HG02588 (cell line): Measurements from ENCODE around the gene PNKP.

ENCODE experiments used
- ATAC-seq: cut with Tn5 transposase; IDR thresholded peaks from one replicate; pipeline ENCODE4 v1.9.1; 2021; ENCODE audit warnings: mild to moderate bottlenecking, moderate library complexity; ENCODE audit not compliant: unreplicated experiment

Gene PNKP

DNA sequence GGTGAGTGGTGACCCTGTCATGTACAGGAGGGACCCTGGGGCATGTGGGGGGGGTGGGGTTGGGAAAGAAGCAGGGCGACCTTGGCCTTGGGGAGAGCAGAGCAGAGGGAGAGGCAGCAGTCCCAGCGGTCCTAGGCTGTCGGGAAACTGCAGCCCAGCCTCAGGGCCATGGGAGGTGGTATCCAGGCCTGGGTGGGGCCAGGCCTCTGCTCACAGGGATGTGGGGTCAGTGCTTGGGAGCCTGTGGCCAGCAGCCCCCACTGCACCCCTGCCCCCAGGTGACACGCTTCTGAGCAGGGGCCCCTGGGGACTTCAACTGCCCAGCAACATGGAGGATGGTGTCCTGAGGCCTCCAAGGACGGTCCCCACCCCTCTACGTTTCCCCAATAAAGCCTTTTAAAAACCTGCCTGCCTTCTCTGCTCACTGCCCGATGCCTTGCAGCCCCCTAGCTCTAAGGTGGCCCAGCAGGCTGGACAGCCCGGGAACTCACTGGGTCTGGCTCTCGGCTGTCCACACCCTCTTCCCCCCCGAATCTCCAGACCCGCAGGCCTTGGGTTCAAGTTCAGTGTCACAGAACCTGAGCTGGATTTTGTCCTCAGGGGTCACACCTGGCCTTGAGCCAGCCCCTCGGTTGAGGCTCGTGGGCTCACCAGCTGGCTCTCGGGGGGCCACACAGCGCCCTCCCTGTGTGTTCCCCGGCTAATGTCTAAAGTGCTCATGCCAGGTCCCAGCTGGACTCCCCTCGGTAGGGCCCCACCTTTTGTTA is 6.9 kb downstream of the PNKP start:
- ATAC-seq = no peak

DNA sequence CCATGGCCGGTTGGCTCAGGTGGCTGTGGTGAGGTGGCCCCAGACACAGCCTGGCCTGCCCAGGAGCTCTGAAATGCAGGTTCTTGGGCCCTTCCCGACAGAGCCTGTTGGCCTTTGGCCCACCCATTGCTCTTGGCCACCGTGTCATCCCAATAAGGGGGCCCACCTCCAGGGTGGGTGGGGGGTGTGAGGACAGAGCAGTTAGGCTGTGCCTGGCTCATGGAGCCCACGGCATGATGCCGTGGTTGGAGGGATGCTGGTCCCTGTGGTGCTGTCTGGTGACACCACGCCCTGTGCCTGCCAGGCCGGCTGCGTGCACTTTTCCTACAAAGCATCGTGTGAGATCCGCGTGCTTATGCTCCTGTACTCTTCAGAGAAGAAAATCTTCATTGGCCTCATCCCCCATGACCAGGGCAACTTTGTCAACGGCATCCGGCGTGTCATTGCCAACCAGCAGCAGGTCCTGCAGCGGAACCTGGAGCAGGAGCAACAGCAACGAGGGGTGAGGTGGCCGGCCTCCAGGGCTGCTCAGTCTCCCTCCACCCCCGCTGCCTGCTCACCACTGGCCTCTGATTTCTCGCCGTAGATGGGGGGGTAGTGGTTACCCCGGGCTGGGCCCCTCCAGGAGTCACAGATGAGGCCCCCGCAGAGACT is 7.6 kb downstream of the PNKP start:
- no peak for ATAC-seq

DNA sequence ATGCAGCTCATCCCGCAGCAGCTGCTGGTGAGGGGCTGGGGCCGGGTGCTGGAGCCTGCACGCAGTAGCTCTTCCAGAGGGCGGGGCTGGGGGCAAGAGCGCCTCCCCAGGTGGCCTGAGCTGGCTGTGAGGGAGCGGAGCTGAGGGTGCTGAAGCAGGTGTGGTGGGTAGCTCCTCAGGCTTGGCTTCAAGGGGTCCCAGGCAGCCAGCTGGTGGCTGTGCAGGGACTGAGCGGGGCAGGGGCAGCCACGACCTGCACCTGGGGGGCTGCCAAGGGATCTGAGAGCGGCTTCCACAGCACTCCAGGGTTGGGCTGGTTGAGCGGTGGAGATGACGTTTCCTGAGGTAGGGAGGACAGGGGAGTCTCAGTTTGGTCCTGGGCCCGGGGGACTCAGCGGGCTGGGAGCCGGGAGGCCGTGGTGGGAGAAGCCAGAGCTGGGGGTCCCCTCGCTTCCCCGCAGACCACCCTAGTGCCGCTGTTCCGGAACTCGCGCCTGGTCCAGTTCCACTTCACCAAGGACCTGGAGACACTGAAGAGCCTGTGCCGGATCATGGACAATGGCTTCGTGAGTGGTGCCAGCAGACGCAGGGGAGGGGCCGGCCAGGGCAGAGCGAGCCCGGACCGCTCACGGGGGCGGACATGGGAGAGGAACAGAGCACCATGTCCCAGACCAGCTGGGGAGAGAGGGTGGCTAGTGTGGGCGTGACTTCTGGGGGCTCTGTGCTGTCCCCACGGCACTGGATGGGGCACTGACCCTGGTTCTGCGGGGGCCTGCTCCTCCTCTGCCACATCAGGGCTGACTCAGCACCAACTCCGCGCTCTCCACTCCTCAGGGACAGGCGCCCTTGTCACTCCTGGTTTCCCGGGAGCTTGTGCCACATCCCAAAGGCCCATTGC is 9.0 kb downstream of the PNKP start:
- no peak for ATAC-seq

DNA sequence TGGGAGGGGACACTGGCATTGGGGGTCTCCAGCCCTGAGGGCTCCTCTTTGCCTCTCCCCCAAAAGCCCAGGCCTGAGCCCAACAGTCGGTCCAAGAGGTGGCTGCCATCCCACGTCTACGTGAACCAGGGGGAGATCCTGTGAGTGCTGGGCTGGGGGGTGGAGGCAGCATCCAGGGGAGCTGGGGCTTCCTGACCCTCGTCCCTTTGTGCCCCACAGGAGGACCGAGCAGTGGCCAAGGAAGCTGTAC is 9.6 kb downstream of the PNKP start:
- ATAC-seq = no peak

DNA sequence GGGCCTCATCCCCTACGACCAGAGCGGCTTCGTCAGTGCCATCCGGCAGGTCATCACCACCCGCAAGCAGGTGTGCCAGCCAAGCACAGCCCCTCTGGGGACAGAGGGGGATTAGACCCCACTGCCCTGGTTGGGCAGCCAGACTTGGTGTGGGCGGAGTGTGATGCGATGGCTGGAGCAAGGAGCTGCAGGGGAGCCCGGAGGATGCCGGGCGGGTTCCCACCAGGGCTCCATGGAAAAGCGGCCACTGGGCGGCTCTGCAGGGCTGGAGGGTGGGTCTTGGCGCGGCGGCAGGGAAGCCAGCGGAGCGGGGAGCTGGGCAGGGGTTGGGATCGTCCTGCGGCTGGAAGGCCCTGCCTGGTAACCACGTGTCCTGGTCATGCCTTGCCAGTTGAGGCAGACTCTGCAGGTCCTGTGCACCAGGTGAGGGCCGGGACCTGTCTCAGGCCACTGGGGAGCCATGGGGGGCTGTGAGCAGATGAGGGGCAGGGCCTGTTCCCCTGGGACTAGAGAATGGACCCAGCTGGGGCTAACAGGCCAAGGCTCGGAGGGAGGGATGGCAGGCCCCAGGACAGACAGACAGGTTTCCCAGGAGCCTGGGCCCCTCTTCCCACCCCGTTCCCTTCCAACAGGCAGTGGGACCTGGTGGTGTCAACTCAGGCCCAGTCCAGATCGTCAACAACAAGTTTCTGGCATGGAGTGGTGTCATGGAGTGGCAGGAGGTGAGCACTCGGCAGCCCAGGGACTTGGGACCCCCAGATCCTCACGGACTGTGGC is 10.1 kb downstream of the PNKP start:
- ATAC-seq = no peak

DNA sequence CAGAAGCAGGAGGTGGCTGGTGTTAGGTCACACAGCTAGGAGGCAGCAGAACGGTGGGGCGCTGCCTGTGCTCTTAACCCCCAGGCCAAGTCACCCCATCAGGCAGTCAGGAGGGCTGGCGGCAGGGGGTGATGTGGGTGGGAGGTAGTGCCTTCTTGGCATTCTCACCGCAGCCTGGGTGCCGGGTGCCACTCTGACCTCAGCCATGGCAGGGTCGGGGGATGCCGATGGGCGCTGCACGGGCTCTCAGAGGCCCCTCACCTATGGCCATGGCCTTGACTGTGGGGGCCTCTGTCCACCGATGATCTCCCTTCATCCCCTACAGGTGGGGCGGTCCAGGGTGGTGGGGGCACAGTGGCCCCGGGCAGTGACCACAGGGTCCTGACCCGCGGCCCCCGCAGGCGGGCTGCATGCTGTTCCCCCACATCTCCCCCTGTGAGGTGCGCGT is 10.8 kb downstream of the PNKP start:
- ATAC-seq = no peak

DNA sequence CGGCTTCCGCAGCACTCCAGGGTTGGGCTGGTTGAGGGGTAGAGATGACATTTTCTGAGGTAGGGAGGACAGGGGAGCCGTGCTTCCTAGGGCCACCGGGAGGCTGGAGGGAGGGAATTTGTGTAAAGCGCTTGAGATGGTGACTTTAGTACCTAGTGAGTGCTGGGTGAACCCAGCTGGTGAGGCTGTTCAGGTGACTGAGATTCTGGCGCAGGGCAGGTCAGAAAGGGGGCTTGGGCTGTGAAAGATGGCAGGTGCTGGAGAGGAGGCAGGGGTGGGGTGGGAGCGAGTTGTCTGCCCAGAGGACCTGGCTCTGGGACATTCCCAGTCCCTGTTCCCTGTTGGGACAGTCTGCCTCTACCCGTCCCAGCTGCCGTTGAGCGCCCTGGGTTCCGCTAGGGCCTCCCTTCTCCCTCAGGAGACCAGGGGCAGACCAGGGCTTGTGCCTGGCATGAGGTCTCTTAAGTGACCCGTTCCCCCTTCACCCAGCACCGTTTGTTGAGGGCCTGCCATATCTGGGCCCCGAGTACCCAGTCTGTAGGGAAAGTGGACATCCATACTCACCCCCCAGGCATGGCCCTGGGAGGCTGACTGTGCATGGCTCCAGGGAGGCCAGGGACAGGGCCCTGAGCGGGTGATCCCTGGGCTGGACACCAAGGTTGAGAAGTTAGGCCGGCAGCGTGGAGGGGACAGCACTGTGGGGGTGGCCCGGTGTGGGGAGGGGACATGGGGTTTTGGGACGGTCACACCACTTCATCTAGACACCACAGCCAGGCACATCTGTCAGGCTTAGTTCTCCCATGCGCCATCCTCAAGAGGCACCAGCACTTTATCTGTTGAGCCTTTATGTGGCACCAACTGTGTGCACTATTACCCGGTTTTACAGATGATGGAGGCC is 11.5 kb downstream of the PNKP start:
- no peak for ATAC-seq

DNA sequence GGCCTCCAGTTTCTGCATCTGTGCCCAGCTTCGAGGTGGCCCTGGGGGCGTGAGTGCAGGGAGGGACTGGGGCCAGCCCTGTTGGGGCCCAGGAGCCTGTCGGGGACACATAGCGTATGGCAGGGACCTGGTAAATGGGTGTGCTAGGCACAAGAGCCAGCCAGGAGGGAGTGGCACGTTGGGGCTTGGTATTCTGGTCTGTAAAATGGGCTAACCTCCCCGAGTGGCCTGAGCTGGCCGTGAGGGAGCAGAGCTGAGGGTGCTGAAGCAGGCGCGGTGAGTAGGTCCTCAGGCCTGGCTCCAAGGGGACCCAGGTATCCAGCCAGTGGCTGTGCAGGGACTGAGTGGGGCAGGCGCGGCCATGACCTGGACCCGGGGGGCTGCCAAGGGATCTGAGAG is 12.1 kb downstream of the PNKP start:
- no peak for ATAC-seq

DNA sequence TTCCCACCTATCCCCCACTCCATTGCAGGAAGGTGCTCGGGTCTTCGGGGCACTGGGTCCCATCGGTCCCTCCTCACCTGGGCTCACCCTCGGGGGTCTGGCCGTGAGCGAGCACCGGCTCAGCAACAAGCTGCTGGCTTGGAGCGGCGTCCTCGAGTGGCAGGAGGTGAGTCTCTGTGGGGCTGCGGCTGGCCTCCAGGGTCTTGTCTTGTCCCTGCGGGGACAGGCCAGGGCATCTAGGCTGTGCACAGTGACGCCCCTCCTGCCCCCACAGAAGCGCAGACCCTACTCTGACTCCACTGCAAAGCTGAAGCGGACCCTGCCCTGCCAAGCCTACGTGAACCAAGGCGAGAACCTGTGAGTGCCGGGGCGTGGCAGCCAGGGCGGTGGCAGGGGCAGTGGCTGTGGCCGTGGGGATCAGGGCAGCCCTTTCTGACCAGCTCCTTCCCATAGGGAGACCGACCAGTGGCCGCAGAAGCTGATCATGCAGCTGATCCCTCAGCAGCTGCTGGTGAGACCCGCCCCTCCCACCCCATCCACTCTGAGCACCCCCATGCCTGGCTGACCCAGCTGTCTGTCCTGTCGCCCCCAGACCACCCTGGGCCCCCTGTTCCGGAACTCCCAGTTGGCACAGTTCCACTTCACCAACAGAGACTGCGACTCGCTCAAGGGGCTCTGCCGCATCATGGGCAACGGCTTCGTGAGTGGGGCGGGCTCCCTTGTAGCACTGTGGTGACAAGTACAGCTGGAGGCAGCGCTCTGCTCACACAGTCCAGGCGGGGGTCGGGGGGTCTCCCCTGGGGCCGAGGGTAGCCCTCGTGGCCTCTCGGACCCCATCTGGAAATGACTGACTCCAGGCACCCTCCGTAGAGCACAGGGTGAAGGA is 12.8 kb downstream of the PNKP start:
- no peak for ATAC-seq

DNA sequence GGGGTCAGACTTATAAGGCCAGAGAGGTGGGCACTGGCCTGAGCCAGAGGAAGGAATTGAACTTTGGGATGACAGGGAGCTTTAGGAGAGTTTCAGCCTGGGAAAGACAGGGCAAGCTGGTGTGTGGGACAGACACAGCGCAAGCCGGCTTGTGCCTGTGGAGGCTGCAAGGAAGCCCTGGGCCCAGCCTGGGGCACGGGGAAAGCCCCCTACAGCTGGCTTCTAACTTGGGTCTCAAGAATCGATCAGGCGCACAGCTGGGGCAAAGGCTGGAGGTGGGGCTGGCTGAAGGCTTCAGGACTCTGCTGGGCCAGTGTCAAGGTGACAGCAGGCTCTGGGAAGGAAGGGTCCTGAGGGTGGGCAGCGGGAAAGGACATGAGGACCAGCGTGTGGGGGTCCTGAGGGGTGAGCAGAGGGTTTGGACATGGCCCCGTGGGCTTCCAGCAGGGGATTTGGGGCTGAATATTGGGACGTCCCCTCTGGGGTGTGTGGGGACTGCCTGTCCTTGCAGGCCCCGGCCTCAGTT is 13.5 kb downstream of the PNKP start:
- no peak for ATAC-seq

DNA sequence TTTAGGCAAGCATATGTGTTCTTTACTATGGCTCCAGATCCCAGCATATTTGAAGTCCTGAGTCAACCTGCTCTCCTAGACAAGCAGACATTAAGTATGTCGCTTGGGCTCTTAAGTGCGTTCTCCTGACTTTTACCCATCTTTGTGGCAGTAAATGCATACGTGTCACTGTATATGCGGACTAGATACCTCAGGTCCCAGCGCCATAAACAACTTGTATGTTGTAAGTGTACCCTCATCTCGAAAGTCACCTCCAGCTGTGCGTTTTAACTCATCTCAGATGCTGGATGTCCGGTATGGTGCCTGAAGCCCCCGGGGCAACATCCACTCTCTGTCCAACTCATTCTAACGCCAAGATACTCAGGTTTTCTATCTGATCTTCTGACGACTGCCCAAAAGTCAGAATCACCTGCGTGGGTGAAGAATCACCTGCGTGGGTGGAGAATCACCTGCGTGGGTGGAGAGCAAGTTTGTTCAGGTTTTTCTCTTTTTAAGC is 14.7 kb downstream of the PNKP start:
- no peak for ATAC-seq

DNA sequence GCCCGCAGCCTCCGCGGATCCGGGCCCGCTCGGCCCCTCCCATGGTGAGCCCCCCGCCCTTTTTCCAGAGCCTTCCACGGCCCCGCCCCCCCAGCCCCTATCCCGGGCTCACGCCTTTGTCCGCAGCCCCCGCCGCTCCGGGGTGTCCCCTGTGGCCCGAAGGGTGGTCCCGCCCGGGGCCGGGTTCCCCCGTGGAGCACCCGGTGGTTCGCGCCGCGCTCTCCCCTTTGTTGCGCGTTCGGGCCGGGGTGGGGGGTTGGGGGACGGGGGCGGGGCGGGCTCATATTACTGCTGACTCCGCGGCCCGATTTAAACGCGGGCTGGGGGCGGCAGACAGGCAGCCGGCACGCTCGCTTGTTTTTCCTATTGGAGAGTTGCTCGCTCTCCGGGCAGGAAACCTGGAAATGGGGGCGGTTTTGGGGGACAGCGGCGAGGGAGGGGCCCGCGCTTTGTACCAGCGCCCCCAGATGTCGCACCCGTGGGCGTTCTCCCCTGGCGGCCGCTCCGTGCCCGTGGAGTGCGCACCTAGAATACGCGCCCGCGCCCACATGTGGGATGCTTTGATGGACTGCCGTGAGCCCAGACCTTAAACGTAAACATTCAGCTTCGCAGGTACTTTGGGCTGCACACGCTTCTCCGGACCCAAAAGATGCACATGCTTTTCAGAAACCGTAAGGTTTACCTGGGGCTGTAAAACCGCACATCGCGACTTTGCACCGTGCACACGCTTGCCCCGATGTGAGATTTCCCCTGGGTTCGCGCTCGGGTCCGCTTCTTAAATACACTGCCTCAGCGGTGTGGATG is 15.7 kb downstream of the PNKP start:
- ATAC-seq = peak; percentile 8

DNA sequence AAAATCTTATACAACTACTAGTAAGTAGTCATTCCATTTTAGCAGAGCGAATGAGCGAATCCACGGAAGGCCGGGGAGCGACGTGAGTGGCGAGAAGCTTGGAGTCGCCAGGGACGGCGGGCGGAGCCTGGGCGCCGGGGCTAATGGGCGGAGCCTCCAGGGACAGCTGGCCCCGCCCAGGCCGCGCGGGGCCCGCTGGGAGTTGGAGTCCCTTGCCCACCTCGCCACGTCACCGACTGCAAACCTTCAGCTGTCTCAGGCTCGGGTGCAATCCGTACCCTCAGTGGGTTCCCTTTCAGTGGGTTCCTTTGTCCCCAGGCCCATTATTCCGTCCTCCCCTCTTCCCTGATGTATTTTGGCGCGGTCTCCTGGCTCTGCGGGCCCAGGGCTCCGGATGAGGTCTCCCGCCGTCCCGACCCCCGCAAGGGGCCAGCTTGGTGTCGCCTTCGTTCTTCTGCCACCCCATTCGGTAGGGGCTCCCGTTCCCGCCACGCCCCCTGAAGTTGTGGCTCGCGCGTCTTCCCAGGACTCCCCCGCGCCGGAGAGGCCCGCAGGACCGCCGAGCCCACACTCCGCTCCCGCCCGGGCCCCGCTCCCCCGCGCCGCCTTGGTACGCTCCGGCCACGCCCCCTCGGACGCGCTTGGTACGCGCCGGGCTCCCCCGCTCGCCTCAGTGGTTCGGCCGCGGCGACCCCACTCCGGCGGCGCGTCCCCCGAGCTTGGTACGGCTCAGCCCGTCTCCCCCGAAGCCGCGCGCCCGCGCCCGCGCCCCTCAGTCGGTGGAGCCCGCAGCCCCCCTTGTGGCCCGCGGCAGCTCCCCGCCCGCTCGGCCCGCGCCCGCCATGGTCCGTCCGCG is 16.7 kb downstream of the PNKP start, which contains the start of gene PTOV1:
Gene PTOV1, plus strand, starts transcription at position 673 of the 856 bp plus-strand sequence.
- peak; percentile 67 for ATAC-seq

DNA sequence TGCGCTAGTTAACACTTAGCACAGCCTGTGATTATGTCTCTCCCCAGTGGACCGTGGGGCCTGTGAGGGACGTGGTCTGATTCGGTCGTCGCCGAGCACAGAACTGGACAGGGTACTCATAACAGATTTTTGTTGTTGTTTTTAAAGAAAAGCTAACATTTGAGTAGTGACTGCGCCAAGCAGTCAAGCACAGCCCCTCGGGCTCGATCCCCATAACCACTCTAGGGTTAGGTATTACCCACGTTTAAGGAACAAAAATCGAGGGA is 17.2 kb downstream of the PNKP start:
- no peak for ATAC-seq

DNA sequence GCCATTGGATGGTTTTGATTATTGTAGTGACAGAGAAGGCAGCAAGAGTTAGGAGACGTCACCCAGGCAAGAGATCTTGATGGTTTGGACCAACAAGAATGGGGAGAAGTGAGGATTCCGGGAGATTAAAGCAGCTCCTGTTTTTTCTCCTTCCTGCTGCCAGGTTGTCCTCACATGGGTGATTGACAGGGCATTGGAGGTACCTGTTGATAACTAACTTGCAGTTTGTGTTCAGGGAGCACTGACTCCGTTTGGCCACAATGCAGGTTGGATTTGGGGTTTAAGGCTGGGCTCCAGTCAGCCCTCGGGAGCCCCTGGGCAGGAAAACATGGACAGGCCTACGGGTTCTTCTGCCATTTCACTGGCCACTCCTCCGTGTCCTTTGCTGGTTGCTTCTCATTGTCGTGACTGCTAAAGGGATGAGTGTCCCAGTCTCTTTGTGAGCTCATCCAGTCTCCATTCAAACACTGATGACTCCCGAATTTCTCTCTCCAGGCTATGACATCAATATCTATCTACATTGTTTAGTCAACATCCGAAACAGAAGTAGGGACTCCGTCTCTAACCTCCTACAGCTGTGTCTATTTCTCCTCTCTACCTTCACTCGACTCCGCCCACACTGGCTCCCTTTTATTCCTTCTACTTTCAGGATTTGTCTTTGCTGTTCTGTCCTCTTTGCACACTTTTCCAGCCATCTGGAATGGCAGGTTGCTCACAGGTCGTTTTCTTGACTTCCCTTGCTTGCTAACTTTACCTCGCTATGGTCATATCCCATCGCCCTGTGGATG is 17.7 kb downstream of the PNKP start:
- ATAC-seq = no peak

DNA sequence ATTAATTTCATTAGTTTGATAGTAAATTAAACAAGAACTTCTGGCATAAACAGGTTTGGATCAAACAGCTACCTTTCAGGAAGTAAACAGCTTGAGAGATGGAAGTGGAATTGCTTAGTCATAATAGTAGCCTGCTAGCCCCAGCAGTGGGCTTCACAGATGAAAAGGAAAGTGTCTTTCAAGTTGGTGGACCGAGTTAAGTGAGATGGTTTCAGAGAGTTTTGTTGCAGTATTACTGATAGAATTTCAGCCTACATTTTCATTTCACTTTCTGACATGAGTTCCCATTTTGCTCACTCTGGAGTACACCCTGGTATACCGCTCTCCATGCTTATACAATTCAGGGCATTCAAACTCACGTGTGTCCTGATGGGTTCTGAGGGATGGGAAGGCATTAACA is 18.4 kb downstream of the PNKP start:
- ATAC-seq = no peak
